Ishikawa (cell line): ENCODE measurements around the gene DAAM1.

Experiments
- CEBPB ChIP-seq: IDR thresholded peaks from 2 replicates; pipeline ENCODE4 v1.6.1; 2012
- CREB1 ChIP-seq: IDR thresholded peaks from 2 replicates; pipeline ENCODE4 v1.6.1; 2012; ENCODE audit warnings: low read depth
- EGR1 ChIP-seq: IDR thresholded peaks from 2 replicates; pipeline ENCODE4 v1.6.1; 2012
- EP300 ChIP-seq: IDR thresholded peaks from 2 replicates; pipeline ENCODE4 v1.6.1; 2012; ENCODE audit warnings: borderline replicate concordance
- FOXM1 ChIP-seq: IDR thresholded peaks from 2 replicates; pipeline ENCODE4 v1.6.1; 2012; ENCODE audit warnings: low read depth, borderline replicate concordance
- MAX ChIP-seq: IDR thresholded peaks from 2 replicates; pipeline ENCODE4 v1.6.1; 2012
- NFIC ChIP-seq: IDR thresholded peaks from 2 replicates; pipeline ENCODE4 v1.6.1; 2012
- RAD21 ChIP-seq: IDR thresholded peaks from 2 replicates; pipeline ENCODE4 v1.6.1; 2012; ENCODE audit warnings: low read depth
- REST ChIP-seq: IDR thresholded peaks from 2 replicates; pipeline ENCODE4 v1.6.1; 2012; ENCODE audit warnings: low read depth, mild to moderate bottlenecking
- TAF1 ChIP-seq: IDR thresholded peaks from 2 replicates; pipeline ENCODE4 v1.6.1; 2012; ENCODE audit warnings: low read depth, mild to moderate bottlenecking
- TCF12 ChIP-seq: IDR thresholded peaks from 2 replicates; pipeline ENCODE4 v1.6.1; 2012; ENCODE audit warnings: low read depth
- TEAD4 ChIP-seq: IDR thresholded peaks from 2 replicates; pipeline ENCODE4 v1.6.1; 2012
- USF1 ChIP-seq: IDR thresholded peaks from 2 replicates; pipeline ENCODE4 v1.6.1; 2012
- YY1 ChIP-seq: IDR thresholded peaks from 2 replicates; pipeline ENCODE4 v1.6.1; 2012; ENCODE audit warnings: low read depth
- ZBTB7A ChIP-seq: IDR thresholded peaks from 2 replicates; pipeline ENCODE4 v1.6.1; 2012; ENCODE audit warnings: low read depth

Gene DAAM1

GRCh38 chr14:59247801-59248584 is 59.5 kb downstream of the DAAM1 start:
- TF ChIP-seq NFIC (no peak), TAF1 (no peak), TEAD4 (no peak), TCF12 (no peak), USF1 (no peak), REST (no peak), FOXM1 (no peak), CEBPB (no peak), EGR1 (no peak), CREB1 (no peak), RAD21 (no peak), EP300 (no peak), YY1 (no peak), MAX (no peak), ZBTB7A (no peak)

- TF ChIP-seq TEAD4 = no peak
- TF ChIP-seq TAF1 = no peak
- TF ChIP-seq CREB1 = no peak
- TF ChIP-seq ZBTB7A = no peak
- no peak for TF ChIP-seq TCF12
- TF ChIP-seq RAD21 = no peak
- TF ChIP-seq MAX = no peak
- no peak for TF ChIP-seq EP300
- TF ChIP-seq NFIC = no peak
- no peak for TF ChIP-seq REST
- no peak for TF ChIP-seq USF1
- TF ChIP-seq YY1 = no peak
- TF ChIP-seq CEBPB = no peak
These were observed 60.6 kb downstream of the DAAM1 start for GRCh38 chr14:59249029-59249428.

GRCh38 chr14:59251811-59252771 is 63.6 kb downstream of the DAAM1 start:
- TF ChIP-seq TAF1 (no peak), USF1 (no peak), REST (no peak), EGR1 (no peak), TEAD4 (no peak), TCF12 (no peak), YY1 (no peak), CEBPB (no peak)
